Measurements from ENCODE around the gene SELENOF. TPM values are rescaled to one million over a fixed set of nuclear protein-coding genes. Genes with fewer than 3 reads are reported as not detected.

SELENOF gene
- total RNA-seq, 4 donors from 2014 or later: 32.0 to 130 (median 77.9) TPM

DNA sequence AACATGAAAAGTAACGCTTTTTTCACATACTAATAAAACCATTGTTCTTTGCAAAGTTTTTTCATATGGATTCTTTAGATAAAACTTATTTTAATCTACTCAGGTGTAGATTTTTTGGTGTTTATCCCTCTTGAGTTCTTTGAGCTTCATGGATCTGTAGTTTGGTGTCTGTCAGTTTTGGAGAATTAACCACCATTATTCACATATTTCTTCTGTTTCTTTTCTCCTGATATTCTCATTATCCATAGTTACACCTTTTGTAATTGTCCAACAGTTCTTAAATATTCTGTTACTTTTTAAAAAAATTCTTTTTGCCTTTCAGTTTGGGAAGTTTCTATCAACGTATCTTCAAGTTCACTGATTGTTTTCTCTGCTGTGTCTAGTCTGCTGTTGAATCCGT lies 19.1 kb upstream of the SELENOF start:
- DNase-seq: no peak
- in situ Hi-C loops (cut with MboI; ENCODE audit: low pct_ligation_motif_present in 1 of 4, low pct_unique_long_range_greater_than_20kb in 1 of 4, low sequenced_read_pairs in 3 of 4): no loop called here
- TF ChIP-seq, protein P1, sequence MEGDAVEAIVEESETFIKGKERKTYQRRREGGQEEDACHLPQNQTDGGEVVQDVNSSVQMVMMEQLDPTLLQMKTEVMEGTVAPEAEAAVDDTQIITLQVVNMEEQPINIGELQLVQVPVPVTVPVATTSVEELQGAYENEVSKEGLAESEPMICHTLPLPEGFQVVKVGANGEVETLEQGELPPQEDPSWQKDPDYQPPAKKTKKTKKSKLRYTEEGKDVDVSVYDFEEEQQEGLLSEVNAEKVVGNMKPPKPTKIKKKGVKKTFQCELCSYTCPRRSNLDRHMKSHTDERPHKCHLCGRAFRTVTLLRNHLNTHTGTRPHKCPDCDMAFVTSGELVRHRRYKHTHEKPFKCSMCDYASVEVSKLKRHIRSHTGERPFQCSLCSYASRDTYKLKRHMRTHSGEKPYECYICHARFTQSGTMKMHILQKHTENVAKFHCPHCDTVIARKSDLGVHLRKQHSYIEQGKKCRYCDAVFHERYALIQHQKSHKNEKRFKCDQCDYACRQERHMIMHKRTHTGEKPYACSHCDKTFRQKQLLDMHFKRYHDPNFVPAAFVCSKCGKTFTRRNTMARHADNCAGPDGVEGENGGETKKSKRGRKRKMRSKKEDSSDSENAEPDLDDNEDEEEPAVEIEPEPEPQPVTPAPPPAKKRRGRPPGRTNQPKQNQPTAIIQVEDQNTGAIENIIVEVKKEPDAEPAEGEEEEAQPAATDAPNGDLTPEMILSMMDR (IDR thresholded peaks at IDR 0.05): no peak
- Histone ChIP-seq H3K27ac (no peak overlapping the region), H3K27me3 (no peaks in the 10 kb centered on the region), H3K4me1 (peaks cover 4 to 13% (median 8%) of the 10 kb centered on the region in 4 donors), H3K4me3 (no peak overlapping the region), H3K9me3 (no peaks in the 10 kb centered on the region), H3K36me3 (no peaks in the 10 kb centered on the region)
- intact Hi-C loops (cut with DNase I; ENCODE audit: low total_unique reads): no loop called here
- WGBS, 2 donors (ENCODE audit: low coverage in 1 of 2): 88 to 96% methylated on average over 3 of the region's 3 CpGs

DNA sequence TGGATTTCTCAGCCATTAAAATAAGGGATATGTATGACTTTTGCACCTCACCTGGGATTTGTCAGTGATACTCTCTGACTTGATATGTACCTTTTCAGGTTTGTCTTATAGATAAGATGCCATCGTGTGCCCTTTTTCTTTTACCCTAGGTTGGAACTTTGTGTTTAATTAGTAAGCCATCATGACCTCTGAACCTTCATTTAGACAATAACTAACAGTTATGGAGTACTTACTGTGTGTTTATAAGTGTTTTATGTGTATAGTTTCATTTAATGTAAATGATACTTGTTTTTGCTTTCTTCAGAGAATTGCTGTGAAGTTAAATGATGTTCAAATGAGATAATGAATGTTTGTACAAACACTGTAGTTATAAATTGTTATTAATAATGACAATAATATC lies 14.9 kb upstream of the SELENOF start:
- 42 to 50% methylated on average over 1 of the region's 1 CpG for WGBS, 2 donors (ENCODE audit: low coverage in 1 of 2)
- H3K27me3 ChIP-seq: no peaks in the 10 kb centered on the region
- intact Hi-C loops (cut with DNase I; ENCODE audit: low total_unique reads) (no loop called here), in situ Hi-C loops (cut with MboI; ENCODE audit: low pct_ligation_motif_present in 1 of 4, low pct_unique_long_range_greater_than_20kb in 1 of 4, low sequenced_read_pairs in 3 of 4) (no loop called here)
- no peak for DNase-seq
- peaks cover 0 to 11% of the 10 kb centered on the region in 2 donors for H3K9me3 ChIP-seq
- peaks cover 4 to 32% (median 13%) of the 10 kb centered on the region in 4 donors for H3K4me1 ChIP-seq
- no peak overlapping the region for H3K27ac ChIP-seq
- TF ChIP-seq, protein P1 (IDR thresholded peaks at IDR 0.05): no peak
- no peak for TF ChIP-seq POLR2AphosphoS5 (IDR thresholded peaks at IDR 0.05)
- TF ChIP-seq EP300 (IDR thresholded peaks at IDR 0.05; ENCODE audit: low read depth): no peak
- no peak for TF ChIP-seq POLR2A (IDR thresholded peaks at IDR 0.05)
- no peak overlapping the region for H3K4me3 ChIP-seq
- H3K36me3 ChIP-seq: no peaks in the 10 kb centered on the region

DNA sequence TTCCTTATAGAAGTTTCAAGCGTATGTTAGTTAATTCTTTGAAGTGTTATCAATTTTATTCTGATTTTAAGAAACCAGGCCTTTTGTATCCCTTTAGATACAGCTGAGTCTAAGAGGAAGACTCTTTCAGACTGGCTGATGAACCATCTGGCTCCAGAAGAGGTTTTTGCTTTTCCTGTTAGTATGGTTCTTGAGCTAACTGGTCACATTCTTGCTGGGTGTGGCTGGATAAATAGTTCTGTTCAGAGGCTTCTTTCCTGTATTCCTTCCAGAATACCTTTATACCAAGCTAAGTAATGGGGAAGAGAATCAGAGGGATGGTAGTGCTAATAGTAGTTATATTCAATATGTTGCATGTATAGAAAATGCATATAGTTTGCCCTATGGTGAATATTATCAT lies 13.0 kb upstream of the SELENOF start:
- no peaks in the 10 kb centered on the region for H3K27me3 ChIP-seq
- intact Hi-C loops (cut with DNase I; ENCODE audit: low total_unique reads) (no loop called here), in situ Hi-C loops (cut with MboI; ENCODE audit: low pct_ligation_motif_present in 1 of 4, low pct_unique_long_range_greater_than_20kb in 1 of 4, low sequenced_read_pairs in 3 of 4) (no loop called here)
- peaks cover 4 to 32% (median 13%) of the 10 kb centered on the region in 4 donors for H3K4me1 ChIP-seq
- 100% methylated on average over 1 of the region's 1 CpG for WGBS, 2 donors (ENCODE audit: low coverage in 1 of 2)
- no peak for DNase-seq
- no peaks in the 10 kb centered on the region for H3K36me3 ChIP-seq
- H3K4me3 ChIP-seq: no peak overlapping the region
- TF ChIP-seq POLR2AphosphoS5 (IDR thresholded peaks at IDR 0.05) (no peak), EP300 (IDR thresholded peaks at IDR 0.05; ENCODE audit: low read depth) (no peak), POLR2A (IDR thresholded peaks at IDR 0.05) (no peak)
- TF ChIP-seq, protein P1 (IDR thresholded peaks at IDR 0.05): no peak
- no peak overlapping the region for H3K27ac ChIP-seq
- H3K9me3 ChIP-seq: peaks cover 11 to 17% of the 10 kb centered on the region in 2 donors

DNA sequence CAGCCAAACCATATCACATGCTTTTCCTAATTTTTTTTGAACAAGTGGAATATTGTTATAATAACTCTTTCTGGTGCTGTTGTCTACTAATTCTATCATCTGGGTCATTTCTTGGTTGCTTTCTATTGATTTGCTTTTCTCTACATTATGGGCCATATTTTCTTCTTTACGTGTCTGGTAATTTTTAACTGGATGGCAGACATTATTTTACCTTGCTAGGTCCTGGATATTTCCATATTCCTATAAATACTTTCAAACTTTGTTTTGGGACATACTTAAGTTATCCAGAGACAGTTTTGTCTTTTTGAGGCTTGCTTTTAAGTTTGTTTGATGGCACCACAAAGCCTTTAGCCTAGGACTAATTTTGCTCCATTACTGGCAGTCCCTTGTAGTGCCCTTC lies 11.8 kb upstream of the SELENOF start:
- no peak for DNase-seq
- no peaks in the 10 kb centered on the region for H3K27me3 ChIP-seq
- H3K27ac ChIP-seq: no peak overlapping the region
- WGBS, 2 donors (ENCODE audit: low coverage in 1 of 2): 89 to 100% methylated on average over 1 of the region's 1 CpG
- peaks cover 4 to 32% (median 13%) of the 10 kb centered on the region in 4 donors for H3K4me1 ChIP-seq
- no peak overlapping the region for H3K4me3 ChIP-seq
- intact Hi-C loops (cut with DNase I; ENCODE audit: low total_unique reads): no loop called here
- no peaks in the 10 kb centered on the region for H3K36me3 ChIP-seq
- in situ Hi-C loops (cut with MboI; ENCODE audit: low pct_ligation_motif_present in 1 of 4, low pct_unique_long_range_greater_than_20kb in 1 of 4, low sequenced_read_pairs in 3 of 4): no loop called here
- TF ChIP-seq EP300 (IDR thresholded peaks at IDR 0.05; ENCODE audit: low read depth) (no peak), POLR2A (IDR thresholded peaks at IDR 0.05) (no peak), POLR2AphosphoS5 (IDR thresholded peaks at IDR 0.05) (no peak)
- TF ChIP-seq, protein P1 (IDR thresholded peaks at IDR 0.05): no peak
- H3K9me3 ChIP-seq: peaks cover 11 to 17% of the 10 kb centered on the region in 2 donors
